ENCODE measurements around the gene SLC40A1. TPM values are rescaled to one million over a fixed set of nuclear protein-coding genes. Genes with fewer than 3 reads are reported as not detected.
A peak's percentile ranks its signal among the peaks of the same experiment; 100 is the strongest.

SLC40A1 gene
- total RNA-seq, 2 donors from 2014 or later, result 39.1 to 79.3 TPM

DNA sequence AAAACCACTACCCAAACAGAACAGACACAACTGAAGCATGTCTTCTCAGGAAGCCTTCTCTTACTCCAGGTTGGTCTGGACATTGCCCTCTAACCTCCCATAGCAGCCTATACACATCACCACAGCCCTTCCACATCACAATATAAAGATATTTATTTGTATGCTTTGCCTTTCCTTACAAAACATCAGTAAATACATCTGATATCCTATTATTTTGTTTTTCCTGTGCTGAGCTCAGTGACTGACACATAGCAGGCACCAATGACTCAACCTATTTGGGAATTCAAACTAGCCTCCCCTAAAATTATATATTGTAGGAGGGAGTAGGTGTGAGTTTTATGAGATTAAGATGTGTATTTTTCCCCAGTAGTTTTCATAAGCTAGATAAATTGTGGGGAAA lies 28.8 kb downstream of the SLC40A1 start:
- ATAC-seq (peak in 1 of 2 donors; percentile 22), DNase-seq (no peak)
- intact Hi-C loops (cut with DNase I), result no loop called here

DNA sequence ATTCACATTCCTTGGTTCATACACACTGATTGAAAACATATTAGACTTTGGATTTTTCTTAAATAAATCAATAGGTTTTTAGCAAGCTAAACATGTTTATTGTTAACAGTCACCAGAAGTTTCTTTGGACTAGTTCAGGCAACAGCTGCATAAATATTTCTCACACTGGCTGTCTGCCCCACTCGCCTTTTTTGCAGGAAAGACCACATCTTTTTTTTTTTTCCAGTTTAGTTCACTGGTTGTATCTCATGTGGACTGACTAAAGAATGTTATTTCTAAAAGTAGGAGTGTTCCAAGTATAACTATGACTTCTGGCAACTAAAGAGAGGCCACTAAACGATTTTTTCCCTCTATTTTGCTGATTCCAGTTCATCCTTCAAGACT lies 31.1 kb downstream of the SLC40A1 start:
- DNase-seq (no peak), ATAC-seq (peak; percentile 35 to 41)

DNA sequence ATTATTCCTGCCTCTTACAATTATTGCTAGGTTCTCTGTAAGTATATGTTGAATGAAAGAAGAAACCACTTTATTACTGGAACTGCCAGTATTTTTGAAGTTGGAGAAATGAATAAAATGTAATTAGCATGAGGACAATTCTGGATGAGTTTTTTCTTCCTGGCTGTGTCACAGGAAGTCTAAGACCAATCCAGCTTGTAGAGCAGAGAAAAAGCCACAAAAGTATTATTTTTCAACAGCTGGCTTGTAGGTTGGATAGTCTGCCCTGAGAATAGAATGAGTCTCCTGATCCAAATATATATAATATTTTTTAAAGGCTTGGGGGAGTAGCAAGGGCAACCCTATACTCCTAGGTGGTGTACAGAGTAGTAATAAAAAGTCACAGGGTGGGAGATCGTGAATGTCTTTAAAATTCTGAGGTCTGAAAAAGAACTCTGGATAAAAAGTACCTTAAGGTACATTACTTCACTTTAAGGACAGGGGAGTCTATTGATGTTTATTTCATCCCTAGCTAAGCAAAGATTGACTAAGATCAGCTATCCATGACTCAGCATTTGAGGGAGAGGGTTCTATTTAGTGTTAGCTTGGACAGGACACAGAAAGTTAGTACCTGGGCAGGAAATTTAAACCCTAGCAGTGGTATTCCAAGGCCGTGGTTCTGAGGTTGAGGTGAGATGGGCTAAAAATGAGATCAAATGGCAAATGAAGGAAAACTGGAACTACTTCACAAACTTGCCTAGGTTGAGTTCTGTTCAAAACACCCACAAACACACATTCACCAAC lies 31.7 kb downstream of the SLC40A1 start:
- ATAC-seq (peak; percentile 16 to 22), DNase-seq (no peak)
- intact Hi-C loops (cut with DNase I), result no loop called here

More for the DNA sequence above, 31.1 kb downstream of the SLC40A1 start:
- intact Hi-C loops (cut with DNase I), result no loop called here

DNA sequence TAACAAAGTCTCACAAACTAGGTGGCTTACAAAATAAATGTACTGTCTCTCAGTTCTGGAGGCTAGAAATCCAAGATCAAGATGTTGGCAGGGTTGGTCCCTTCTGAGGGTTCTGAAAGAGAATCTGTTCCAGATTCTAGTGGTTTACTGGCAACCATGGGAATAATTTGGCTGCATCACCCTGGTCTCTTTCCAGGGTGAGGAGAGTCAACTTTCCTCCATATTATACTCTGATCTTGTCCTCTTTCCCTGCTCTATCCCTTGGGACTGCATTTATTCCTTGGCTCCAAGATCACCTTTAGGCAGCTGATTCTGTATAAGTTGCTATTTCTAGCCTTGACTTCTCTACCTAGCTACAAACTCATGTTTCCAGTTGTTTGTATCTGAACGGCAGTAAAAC lies 35.2 kb downstream of the SLC40A1 start:
- intact Hi-C loops (cut with DNase I), result no loop called here
- ATAC-seq (peak; percentile 36 to 67), DNase-seq (no peak)

DNA sequence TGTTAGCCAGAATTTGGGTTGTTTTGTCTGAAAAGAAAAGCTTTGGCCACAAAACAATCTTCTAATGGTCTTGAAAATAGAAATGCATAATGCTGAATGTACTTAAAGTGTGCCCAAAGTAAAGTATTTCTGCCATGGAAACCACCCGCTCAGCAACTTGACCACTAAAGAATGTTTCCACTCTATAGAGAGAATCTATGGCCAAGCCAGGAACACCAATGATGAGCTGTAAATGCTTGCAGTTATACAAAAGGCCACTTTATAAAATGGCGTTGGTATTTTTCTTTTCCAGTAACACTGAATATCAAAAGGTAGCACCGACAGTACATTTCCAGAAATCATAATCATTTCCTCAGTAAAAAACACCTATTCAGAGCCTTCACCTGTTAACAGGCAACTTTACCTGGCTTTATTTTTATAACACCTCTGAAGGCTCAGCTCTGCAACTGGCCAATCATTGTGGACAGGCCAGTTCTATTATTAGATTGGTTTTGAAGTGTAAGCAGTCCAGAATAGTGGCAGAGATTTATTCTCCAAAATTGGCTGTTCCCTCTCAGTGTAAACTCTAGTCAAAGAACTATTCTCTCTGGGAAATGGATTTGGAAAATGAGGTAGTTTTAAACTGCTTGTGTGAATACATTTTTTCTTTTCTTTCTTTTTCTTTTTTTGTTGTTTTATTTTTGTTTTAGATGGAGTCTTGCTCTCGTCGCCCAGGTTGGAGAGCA lies 36.1 kb downstream of the SLC40A1 start:
- ATAC-seq, result peak; percentile 39 to 65
- intact Hi-C loops (cut with DNase I), result no loop called here
- no peak for DNase-seq

DNA sequence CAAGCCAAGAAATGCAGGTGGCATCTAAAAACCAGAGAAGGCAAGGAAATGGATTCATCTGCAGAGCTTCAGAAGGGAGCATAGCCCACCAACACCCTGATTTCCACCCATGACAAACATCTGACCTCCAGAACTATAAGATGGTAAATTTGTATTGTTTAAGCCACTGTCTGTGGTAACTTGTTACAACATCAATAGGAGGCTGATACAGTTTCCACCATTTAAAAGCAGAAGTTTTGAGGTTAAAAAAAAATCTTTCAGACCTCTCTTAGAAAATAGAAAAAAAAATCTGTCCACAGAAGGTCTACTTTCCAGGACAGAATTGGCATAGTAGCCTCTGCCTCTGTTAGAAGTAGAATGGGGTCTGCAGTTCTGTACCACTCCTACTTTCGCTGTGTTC lies 37.2 kb downstream of the SLC40A1 start:
- ATAC-seq, result no peak
- no peak for DNase-seq
- intact Hi-C loops (cut with DNase I), result no loop called here

DNA sequence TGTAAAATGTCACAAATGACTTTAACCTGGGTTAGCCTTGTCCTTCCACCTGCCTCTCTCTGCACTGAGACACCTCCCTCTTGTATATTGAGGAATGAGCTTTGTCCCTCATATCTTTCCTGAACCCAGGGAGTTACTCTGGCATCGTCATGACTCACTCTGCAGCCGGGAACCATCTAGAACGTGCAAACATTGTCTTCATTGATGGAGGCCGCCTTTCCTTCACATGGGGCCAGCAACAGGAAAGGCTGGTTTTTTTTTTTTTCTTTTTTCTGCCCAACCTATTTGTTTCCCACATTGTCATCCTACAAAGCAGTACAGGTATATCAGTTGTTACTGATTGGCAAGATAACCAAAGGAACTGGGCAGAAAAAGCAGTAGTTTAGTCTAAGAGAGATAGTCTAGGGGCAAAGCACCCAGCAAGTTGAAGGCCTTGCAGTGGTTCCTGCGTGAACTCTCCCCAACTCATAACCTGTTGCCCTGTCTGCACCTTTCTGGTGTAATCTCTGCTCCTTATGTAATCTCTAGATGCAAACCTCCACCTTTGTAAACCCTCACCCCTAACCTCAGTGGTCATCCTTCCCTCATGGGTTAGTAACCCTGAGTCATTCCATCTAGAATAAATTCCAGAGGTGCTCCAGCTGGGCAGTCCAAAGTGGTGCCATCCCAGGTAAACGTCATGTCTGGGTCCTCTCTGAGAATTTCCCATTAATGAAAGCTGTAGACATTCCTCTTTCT lies 38.3 kb downstream of the SLC40A1 start:
- intact Hi-C loops (cut with DNase I), result no loop called here
- ATAC-seq (no peak), DNase-seq (no peak)

DNA sequence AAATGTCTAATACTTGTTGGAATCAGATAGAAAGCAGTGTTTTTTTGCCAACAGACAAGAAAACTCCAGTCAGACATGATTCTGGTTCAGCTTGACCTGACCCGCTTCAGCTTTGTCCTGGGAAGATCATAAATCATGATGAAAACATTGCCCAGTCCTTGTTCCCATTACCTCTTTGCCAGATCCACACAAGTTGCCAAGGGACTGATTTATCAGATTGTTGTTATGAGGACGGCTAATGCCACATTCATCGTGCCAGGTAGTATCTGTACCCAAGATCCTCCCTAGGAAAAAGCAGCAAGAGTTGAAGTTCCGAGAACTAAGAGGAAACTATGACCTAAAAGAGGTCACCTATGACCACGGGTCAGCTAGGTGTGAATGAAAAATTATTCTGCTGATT lies 39.0 kb downstream of the SLC40A1 start:
- no peak for DNase-seq
- no peak for ATAC-seq
- intact Hi-C loops (cut with DNase I), result no loop called here

DNA sequence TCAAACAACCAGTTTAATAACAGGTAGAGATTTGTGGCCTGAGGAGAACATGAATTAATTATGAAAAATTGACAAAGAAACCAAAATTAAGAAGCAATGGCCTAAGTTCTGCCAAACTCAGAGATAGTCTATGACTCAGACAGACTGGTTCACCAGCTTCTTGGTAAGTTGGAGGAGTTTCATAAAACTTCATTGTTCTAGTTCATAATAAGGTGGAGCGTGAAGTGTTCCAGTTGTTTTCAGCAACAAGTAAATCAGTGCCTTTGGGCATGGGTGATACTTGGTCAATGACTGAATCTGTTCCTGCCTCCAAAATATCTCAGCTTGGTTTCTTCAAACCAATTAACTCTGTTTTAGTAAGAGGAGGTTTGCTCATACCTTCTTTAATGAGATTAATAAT lies 40.0 kb downstream of the SLC40A1 start:
- no peak for DNase-seq
- intact Hi-C loops (cut with DNase I), result no loop called here
- ATAC-seq, result no peak

DNA sequence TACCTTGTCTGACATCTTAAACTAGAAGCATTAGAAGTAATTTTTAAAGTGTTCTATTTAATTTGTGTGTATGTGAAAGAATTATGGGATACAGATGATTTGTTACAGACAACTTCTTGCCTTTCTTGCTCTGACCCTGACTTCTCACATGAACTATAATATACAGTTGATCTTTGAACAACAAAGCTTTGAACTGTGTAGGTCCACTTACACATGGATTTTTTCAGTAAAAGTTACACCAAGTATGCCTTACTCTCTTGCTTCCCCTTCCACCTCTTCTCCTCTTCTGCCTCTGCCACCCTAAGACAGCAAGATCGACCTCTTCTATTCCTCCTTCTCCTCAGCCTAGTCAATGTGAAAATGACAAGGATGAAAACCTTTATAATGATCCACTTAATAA lies 42.2 kb downstream of the SLC40A1 start:
- intact Hi-C loops (cut with DNase I), result no loop called here
- ATAC-seq, result no peak
- DNase-seq, result no peak

DNA sequence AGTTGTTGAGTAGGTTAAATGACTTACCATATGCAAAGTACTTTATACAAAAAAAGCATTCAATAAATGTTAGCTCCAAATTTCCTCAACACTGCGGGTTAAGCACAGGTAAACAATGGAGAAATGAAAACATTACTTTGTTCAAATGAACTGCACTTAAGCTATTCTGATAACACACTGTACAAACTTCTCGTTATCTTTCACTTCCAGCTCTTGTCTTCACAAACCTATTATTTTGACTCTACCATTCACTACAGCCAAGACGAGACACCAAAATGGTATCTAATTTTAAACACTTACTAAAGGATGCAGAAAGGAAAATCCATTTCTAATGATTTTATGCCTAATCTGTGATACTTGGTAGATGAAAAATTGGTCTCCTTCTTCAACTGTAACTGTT lies 43.8 kb downstream of the SLC40A1 start:
- ATAC-seq (no peak), DNase-seq (no peak)
- intact Hi-C loops (cut with DNase I), result no loop called here

DNA sequence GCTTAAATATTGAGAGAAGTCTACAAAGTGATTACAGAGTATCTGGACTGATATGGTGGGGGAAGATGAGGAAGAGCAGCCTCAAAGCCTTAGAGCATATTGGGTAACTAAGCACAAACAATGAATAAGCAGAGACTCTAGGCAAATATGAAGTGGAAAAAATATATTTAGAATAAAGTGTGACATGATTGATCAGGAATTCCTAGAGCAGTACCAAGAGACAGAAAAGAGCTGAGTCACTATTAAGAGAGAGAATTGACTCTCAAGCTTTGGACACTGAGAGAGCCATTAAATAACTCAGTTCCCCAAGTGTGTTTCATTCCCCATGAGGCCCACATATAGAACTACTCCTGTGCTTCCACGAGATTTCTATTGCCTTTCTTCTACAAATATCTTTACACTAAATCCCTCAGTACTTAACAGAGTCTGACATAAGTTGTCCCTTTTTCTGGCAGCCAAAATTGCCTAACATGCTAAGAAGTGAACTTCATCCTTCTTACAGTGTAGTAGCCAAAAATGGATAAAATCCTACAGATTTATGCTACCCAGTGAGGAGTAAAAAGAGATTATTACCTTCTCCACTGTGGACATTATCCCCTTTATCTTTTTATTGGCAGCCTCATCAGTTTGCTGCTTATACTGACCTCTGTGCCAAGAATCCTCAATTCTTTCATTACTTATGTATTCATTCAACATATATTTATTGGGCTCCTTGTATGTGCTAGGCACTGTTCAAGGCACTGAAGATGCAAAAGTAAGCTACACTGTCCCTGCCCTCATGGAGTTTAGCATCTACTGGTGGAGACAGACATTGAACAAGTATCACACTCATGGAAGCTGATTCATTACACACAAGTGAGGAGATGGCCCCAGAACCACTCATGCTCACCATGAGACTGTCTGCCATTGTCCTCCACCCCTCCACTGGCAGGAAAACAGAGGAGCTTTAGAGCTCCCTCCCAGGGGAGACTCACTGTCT lies 45.4 kb downstream of the SLC40A1 start:
- DNase-seq, result no peak
- intact Hi-C loops (cut with DNase I), result no loop called here
- ATAC-seq, result peak; percentile 47 to 50

DNA sequence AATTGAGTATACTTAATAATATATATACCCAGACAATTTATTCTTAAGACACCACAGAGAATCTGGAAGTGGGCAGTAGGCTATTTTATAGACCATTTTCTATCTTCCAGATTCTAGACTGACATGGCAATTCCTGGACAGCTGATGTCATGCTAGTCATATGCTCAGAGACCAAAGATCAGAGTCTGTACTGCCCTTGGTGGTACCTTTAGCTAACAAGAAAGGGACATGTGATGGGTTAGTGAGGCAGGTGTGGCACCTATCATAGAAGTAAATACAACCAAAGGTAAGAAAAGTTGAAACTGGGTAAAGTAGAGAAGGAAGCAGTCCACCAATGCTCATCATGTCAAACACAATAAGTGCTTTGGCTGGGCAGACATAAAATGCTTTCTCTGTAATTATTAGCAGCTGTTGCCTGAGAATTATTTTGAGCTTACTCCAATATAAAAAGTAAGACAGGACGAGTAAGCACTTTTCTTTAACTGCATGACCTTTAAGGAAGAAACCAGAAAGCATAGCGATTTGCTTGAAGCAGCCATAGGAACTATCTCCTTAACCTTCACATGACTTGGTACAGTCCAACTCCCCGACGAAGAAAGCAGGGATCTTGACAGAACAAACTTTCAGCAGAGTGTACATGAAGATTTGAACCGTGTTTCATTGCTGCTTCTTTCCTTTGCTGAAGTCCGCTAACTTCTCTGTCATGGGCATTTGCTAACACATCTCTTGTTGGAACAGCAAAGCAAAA lies 47.1 kb downstream of the SLC40A1 start:
- intact Hi-C loops (cut with DNase I), result no loop called here
- DNase-seq (no peak), ATAC-seq (peak in 1 of 2 donors; percentile 26)

DNA sequence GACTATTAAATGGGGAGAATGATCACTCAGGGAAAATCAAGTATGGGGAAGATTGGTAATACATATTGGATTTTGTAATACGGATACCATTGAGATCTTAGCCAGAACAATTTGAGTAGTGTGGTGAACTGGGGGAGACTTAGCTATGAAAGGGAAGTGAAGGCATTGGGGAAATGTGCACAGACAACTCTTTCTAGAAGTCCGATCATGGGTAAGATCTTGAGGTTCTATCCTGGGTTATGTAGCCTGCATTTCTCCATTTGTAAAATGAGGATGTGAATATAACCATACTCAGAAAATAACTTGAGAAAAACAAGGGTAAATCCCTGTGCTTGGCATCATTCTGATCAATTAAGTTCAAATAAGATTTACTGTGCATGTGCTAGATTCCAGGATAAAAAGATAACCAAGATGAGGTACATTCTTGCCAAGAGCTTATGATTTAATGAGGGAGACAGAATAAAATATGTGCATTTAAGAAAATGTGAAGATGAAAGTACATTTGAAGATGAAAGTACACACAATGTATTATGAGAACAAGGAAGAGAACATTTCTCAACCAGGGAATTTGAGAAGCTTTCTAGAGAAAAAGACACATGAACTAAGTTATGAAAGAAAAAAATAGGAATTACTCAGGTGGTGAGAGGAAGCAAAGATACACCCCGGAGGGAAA lies 49.5 kb downstream of the SLC40A1 start:
- peak in 1 of 2 donors; percentile 19 for ATAC-seq
- no peak for DNase-seq
- intact Hi-C loops (cut with DNase I), result no loop called here

DNA sequence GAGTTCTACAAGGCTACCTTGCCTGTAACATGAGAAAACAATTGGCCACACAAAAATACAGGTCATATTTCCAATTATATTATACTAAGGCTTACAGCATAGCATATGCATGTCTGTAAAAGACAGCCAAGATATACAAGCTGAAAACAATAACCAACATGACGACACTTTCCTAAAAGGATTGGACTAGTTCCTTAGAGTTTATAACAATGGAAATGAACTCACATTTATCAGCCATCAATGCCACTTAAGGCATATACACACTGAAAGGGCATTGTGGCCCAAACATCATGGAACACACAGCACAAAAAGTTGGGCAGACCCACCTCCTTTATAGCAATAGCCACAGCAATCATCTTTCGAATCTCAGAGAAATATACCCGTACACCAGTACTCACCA lies 52.0 kb downstream of the SLC40A1 start:
- intact Hi-C loops (cut with DNase I), result no loop called here
- ATAC-seq, result no peak

DNA sequence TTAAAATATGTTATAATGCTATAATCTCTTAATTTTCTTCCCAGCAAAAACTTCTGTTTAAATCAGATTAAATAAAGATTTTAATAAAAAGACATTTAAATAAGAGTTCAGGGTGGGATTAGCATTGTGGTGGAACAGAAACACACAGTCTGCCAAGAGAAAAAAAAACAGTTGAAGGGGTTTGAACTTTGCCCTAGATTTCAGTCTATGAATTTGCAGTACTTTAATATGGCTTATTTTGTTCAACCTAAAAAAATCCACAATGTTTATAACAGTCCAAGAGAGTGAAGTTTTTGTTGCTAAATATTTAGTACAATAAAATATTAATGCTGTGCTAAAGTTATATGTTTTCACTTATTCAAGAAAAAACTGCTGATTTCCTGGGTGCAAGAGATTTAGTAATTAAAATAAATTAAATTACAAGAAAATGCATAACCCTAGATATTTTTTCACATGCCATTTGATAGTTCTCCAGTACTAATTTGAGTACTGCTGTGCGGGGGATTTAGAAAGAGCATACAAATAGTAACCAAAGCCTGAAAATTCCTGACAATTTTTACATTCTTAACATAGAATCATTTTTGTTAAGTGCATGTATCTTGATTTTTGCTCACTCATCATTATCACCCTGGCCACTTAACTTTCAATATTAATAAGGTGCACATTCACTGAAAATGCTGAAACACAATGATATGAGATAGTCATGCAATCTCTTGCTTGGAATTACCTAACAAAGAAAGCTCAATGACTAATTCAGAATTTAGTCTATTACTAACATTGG lies 52.6 kb downstream of the SLC40A1 start:
- intact Hi-C loops (cut with DNase I), result no loop called here
- no peak for DNase-seq
- no peak for ATAC-seq

More for the DNA sequence above, 52.0 kb downstream of the SLC40A1 start:
- no peak for DNase-seq
